Activated naive CD8-positive, alpha-beta T cell treated with anti-CD3 and anti-CD28 coated beads, Interleukin-2, amount 50 U/mL, for 16 hours (primary cell): ENCODE results near the gene SEC16A.

Experiments
- DNase-seq: peaks from one replicate; pipeline ENCODE4 v3.0.0-alpha.2; 2020; ENCODE audit warnings: low read depth, low spot score

Gene SEC16A

GRCh38 chr9:136519263-136520052 lies 36.6 kb upstream of the SEC16A start:
- no peak for DNase-seq

- no peak for DNase-seq
Observed at GRCh38 chr9:136518623-136519022, 35.8 kb upstream of the SEC16A start.

- no peak for DNase-seq
Observed at GRCh38 chr9:136517950-136518349, 35.1 kb upstream of the SEC16A start.

GRCh38 chr9:136517012-136517743 lies 34.3 kb upstream of the SEC16A start:
- DNase-seq, result no peak

GRCh38 chr9:136516191-136516654 lies 33.4 kb upstream of the SEC16A start:
- no peak for DNase-seq

GRCh38 chr9:136515276-136515675 lies 32.4 kb upstream of the SEC16A start:
- DNase-seq, result no peak

- no peak for DNase-seq
Observed at GRCh38 chr9:136514022-136514714, 31.3 kb upstream of the SEC16A start.

GRCh38 chr9:136513191-136513590 lies 30.4 kb upstream of the SEC16A start:
- DNase-seq, result no peak

- no peak for DNase-seq
Observed at GRCh38 chr9:136512651-136513071, 29.8 kb upstream of the SEC16A start.

GRCh38 chr9:136511670-136512592 lies 29.1 kb upstream of the SEC16A start:
- no peak for DNase-seq

GRCh38 chr9:136511144-136511669 lies 28.4 kb upstream of the SEC16A start:
- DNase-seq, result no peak

- DNase-seq, result no peak
Observed at GRCh38 chr9:136510561-136510960, 27.7 kb upstream of the SEC16A start.

- no peak for DNase-seq
Observed at GRCh38 chr9:136509549-136509948, 26.7 kb upstream of the SEC16A start.

GRCh38 chr9:136508729-136509500 lies 26.1 kb upstream of the SEC16A start:
- DNase-seq, result no peak

- no peak for DNase-seq
Observed at GRCh38 chr9:136507992-136508375, 25.1 kb upstream of the SEC16A start.

GRCh38 chr9:136507221-136507991 lies 24.6 kb upstream of the SEC16A start:
- no peak for DNase-seq

GRCh38 chr9:136506425-136506824 lies 23.6 kb upstream of the SEC16A start:
- DNase-seq, result no peak

- DNase-seq, result no peak
Observed at GRCh38 chr9:136505406-136506403, 22.9 kb upstream of the SEC16A start.
